ENCODE measurements around the gene CD151.

The CD151 gene

DNA sequence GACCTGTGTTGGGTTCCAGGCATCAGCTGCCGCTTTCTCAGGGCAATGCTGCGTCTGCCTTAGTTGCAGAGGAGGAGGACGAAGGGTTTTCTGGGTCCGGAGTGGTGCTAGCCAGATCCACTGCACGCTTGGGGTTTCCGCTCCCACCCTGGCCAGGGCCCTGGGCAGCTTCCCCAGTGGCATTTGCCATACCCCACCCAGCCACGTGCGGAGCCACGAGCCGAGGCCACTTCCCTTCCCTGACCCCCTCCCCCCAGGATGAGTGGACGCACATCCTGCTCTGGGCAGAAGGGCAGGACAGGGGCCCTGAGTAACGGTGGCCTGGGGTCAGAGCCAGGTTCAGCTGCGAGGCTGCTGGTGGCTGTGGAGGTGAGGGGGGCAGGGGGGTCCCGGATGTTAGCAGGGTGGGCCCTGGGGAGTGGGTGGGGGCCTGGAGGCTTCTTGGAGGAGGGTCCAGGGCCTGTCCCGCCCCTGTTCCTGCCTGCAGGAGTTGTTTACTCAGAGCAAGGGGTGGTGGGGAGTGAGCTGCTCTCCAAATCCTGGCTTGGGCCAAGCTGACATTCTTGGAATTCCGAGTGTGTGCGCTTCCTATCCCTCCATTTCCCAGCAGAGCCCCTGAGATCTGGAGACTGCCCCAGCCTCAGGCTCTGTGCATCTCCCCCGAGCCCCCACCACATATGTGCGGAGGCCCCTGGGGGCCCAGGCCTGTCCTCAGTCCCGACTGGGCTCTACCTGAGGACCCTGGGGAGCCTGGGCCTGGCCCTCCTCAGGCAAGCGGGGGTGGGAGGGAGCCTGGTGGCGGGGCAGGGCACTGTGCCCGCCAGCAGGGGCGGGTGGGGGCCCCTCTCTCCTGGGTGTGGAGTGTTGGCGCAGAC lies 11.3 kb downstream of the CD151 start:
- DNase-seq = no peak

DNA sequence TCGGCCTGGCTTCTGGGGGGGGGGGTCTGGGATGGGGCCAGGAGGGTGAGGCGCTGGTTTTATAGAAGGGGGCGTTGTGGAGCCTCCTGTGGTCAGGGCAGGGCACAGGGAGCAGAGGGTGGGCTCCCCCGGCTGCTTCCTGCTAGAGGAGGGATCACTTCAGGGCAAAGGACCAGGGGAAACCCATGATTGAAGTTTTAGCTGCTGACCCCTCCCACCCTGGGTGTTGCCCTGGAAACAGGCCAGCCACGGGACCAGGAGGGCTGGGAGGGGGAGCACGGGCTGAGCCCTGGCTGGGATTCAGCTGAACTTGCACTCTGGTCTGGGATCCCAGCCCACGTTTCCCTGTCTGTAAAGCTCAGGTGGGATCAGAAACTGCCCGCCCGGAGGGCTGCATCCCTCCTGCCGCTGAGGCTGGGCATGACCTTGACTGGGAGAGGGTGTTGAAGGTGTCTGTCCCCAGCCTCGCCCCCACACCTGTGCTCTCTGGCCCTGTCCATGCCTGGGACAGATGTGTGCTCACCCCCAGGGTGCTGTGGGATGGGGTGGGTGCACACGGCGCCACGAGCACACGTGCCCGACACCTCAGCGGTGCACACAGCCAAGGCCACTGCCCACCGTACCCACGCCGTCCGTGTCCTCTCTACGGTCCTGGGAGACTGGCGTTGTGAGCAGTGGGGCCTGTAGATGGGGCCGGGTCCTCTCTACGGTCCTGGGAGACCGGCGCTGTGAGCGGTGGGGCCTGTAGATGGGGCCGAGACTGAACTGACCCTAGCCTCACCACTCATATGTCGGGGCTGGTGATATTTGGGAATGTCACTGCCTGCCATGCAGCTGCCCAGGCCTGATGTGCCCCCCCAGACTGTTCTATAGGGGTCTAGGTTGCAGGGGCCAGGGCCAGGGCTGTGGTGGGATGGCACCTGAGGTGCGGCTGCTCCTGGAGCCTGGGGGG lies 12.2 kb downstream of the CD151 start:
- no peak for DNase-seq

DNA sequence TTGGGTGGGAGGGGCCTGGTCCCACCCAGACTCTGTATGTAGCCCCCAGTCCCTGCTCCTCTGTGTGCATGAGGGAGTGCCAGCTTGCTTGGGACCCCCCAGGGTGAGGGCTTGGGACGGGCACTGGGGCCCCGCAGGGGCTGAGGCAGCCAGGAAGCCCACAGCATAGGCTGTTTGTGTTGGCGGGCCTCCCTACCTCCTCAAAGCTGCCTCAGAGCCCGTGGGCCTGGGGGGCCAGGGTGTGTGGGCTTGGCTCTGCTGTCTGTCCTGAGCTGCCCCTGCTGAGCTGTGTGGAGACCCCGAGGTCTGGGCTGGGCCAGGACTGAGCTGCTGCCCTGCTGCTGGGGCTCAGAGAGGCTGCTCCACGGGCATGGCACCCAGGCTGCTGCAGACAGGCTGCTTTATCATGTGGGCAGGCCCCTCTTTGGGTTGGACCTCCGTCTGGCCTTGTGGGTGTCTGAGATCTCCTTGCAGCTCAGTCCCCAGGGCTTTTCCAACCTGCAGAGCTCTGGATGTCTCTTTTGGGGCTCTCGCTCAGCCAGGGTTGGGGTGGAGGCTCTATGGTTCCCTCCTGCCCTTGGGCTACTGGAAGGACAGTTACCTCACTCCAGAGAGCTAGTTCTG lies 13.2 kb downstream of the CD151 start:
- DNase-seq = no peak

DNA sequence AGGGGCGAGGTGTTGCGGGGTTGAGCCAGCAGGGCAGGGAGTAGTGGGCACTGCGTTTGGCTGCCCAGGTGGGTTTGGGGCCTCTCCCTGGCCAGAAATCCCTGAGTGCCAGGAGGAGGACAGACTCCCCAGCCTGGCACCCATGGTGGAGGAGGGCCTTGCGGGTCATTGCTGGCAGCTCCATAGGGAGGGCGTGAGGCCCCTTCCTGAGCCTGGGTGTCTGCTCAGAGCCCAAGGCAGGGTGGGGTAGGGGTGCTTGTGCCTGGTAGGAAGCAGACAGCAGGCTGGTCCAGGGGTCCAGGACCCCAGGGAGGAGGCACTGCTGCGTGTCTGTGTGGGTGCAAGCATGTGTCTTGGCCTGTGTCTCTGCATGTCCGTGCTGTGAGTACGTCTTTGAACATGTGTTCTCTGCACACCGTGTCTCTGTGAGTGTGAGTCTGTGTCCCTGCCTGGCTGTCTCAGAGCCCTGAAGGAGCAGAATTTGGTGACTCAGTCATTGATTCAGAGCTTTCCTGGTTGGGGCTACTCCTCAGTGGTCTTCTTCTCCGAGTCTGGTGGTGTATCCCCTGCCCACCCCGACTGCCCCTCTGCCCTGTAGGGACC lies 13.8 kb downstream of the CD151 start:
- no peak for DNase-seq

DNA sequence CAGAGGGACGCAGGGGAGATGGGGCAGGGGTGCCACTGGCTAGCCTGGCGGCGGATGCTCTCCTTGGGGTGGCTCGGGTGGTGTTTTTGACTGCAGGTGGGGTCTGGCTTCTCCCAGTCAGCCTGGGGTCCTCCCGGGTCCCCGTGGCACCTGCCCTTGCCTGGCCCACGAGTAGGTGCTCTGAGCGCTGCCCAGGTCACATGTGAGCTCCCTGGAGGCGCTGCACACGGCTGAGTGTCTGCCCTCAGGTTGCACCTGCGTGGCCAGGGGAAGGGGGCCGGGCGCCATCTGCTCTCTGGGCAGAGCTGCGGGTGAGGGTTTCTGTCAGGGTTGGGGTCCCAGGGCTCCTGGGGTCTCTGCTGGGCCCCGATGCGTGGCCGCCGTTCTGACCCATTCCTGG lies 15.1 kb downstream of the CD151 start:
- DNase-seq = no peak

DNA sequence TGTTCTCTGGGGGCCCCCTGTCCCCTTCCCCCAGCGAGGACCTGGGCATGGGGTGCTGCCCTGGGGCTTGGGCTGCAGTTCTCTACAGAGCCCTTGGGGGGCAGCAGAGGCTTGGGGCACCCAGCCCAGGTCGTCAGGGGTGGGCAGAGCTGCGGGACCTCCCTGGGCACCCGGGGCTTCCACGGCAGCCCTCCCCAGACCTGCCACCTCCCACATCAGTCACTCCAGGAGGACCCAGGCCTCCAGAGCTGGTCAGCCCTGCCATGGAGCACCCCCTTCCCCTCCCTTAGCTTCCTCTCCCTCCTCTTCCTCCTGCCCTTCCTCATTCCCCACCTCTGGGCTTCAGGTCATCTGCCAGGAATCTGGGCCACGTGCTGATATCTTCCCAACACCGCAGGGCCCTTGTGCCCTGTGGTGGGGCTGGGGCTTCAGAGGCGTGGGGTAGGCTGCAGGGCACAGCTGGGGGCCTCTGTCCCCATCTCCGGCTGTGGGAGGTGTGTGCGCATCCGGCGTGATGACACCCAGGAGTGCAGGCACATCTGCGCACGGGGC lies 15.7 kb downstream of the CD151 start:
- peak; percentile 78 to 82 for DNase-seq

DNA sequence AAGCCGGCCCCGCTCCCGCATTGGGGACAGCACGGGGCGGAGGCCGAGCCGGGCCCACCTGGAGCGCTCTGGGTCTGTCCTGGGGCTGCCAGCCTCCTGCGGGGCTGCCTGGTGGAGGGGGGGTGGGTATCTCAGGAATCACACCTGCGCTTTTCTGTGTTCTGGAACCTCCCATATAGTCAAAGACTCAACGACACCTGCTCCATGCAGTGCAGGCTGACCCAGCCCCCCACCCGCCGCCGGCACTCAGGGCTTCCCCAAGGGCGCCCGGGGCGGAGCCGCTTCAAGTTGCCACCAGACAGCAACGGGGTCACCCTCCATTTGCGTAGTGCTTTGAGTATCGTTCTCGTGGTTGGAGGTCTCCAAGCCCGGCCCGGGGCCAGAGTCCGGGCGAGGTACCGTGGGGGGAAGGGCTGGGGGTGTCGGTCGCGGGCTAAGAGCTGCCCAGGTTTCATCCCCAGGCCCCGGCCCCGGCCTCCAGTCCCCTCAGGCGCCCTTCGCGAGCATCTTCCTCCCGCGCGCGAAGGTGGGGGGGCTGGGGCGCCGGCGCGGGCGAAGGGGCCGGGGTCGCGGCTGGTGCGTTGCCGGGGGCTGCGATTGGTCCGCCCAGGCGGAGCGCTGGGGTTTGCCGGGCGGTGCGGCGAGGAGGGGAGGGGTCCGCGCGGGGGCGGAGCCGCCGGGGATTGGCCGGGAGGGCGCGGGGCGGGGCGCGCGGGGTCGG lies 16.5 kb downstream of the CD151 start:
- DNase-seq = peak in 1 of 2 experiments; percentile 62

DNA sequence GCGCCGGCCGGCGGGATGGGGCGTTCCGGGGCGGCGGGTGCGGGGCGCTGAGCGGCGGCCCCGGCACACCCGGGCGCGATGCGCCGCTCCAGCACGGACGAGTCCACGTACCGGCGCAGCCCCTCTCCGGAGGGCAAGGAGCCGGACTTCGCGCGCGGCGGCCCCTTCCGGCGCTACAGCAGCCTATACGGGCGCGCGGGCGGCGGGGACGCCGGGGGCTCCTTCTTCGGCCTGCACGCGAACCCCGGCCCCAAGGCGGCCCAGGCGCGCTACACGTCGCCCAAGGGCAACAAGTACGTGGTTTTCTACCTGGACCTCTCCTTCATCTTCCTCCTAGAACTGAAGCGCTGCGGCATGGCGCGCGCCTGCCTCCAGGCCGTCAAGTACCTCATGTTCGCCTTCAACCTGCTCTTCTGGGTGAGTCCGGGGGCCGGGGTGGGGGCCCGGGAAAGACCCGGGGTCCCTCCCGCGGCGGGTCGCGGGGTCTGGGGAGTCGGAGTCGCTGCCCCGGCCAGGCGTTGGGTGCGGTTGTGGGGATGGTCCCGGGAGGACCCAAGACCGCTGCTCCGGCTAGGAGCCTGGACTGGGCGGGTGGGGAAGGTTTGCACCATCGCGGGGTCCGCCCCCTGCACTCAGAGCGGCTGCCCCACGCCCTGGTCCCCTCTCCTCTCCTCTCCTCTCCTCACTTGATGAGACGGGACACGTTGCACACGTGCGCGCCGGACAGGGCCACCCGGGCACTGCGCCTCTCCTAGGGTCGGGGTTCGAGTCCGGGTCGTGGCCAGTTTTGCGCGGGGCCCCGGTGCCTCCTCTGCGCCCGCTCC lies 17.4 kb downstream of the CD151 start:
- DNase-seq = no peak

DNA sequence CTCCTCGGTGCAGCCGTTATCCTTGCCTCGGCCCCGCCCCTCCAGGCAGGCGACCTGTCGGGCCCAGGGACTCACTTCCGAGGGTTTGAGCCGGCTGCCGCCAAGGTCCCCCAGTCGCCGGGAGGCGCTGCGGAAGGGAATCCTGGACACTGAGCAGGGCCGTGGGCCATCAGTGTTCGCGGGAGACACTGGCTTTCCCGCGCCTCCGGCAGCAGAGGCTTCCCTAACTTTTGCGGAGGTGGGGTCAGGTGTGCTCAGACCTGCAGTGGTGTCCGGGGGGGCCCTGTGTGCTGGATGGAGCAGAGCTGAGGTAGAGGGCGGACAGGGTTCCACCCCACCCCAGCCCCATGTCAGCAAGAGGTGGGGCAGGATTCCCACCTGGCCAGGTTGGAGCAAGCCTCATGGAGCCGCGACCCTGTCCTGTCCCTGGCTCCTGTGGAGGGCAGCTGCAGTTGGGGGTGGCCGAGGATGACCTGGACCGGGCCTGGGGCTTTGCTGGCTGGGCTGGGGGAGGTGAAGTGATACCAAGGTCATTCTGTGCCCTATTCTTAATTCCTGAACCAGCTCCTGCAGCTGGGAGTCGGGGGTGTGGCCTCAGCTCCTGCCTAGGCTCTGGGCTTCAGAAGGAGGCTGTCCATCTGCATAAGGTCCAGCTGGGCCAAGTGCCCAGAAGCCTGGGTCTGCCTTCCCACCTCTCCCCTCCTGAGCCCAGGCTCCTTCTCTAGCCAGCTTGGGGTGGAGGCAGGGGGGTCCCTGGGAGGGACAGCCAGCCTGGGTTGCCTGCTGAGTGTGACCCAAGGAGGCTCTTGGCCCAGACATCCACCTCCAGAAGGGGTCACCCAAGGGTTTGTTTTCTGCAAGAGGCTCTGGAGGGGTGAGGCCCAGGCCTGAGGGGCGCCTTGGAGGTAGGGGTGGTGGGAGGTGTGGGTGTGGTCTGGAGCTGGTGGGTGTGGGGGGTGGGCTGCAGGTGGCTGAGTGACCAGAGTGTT lies 18.3 kb downstream of the CD151 start:
- DNase-seq = no peak

DNA sequence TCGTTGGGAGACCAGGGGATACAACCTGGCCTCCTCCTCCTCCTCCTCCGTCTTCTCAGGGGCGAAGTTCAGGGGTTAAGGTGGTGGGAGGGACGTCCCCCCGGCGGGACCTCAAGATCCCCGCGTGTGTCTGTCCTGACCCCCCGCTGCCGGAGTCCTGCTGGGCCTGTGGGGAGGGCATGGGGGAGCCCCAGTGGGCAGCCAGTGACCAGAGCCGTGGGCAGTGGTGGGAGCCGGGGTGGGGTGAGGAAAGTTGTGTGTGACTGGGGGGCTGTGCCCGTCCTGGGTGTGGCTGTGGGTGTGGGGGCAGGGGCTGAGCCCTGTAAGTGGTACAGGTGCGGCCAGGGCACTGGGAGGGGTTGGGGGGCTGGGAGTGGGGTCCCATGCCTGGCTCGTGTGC lies 20.0 kb downstream of the CD151 start:
- DNase-seq = no peak

DNA sequence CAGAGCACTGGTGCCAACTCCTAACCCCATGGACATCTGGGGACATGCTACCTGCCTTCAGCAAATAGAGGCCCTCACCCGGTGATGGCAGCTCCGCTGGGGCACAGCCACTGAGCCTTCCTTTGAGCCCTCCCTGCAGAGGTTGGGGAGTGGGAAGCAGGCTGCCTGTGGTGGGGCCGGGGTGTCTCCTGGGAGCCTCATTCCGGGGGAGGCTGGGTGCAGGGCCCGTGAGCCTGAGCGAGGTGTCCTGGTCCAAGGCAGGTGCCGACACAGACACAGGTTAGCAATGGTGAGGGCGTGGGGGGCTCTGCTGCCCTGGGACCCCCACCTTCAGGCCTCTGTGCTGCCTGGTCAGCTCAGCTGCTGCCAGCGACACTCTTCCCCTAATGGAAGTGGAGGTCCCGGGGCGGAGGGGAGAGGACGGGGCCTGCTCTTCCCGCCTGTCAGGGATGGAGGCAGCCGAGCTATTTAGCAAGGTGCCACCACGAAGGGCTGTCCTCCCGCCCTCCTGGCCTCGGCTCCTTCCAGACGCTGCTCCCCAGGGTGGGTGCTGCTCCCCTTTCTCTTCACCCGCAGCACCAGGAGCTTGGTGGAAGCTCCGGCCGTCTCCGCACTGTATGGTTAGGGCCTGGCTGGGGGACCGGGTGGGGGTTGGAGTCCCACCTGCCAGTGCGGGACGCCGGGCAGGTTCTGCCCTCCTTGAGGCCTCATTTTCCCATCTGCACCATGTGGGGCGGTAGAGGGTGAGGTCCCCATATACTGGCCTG lies 21.1 kb downstream of the CD151 start:
- DNase-seq = no peak

DNA sequence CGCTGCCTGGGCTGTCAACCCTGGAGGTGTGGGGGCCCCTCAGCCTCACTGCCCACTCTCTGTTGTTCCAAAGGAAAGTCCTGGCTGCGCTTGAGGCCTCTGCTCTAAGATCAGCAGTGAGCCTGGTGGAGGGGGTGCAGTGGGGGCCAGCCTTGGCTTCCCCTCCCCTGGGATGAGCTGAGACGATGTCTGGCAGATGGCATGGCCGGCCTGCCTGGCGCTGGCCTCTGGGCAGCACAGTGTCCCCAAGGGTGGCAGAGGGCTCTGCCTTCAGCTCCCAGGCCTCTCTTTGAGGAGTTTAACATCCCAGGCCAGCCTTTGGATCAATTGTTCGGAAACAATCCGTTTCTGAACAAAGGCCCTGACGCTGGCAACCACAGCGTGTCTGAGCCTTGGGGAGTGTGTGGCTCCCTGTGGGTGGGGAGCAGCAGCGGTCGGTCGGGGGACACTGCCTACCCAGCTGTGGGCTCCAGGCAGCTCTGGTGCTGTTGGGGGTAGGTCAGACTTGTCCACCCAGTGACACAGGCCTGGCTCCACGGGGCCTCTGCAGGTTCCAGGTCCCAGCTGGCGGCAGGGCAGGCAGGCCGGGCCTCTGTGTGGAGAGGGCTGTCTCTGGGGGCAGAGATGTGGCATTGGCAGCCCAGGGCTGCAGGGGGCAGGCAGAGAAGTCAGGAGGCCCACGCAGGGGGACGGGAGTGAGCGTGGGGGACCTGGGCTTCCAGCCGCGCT lies 22.0 kb downstream of the CD151 start:
- no peak for DNase-seq

DNA sequence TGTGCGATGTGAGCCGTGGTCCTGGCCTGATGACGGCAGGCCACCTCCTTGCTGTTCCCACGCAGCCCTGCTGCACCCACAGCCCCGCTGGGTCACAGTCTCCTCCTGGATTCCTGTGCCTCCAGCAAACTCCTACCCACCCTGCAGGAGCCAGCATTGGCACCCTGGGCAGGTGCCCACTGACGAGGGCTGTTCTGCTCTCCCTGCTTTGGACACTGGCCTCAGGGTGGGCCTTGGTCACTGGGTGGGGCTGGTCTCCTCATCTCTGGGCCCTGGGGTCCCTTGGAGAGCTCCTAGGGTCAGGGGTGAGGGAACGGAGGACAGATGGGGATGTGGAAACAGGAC lies 22.6 kb downstream of the CD151 start:
- DNase-seq = no peak

DNA sequence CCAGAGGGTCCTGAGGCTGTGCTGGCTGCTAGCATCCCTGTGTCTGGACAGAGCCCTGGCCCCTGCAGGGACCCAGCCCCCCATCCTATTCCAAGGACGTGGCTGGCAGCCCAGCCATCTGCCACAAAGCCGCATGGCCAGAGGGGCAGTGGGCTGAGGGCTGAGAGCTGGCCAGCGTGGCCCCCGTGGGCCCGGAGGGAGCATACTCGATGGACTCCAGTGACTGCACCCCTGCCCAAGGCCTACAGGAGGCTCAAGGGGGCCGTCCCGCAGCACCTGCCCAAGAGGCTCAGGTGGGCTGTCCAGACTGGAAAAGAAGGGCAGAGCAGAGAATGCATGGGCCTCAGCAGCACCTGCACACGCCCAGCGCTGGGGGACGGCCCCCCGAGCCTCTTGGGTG lies 23.0 kb downstream of the CD151 start:
- DNase-seq = no peak

DNA sequence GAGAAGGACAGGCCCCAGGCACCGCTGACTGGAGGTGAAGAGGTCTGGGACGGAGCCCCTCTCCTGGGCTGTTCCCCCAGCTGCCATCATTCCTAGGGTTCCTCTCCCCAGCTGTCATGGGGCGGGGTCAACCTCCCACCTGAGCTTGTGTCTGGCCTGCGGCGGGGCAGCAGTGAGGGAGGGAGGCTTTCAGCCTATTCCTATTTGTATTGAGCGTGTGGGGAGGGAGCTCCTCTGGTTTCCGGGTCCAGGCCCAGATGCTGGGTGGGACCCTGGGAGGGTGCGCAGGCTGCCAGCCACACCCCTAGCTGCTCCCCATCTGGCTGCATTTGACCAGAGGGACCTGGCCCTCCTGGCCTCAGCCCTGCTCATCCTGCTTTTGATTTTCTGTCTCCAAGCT lies 23.6 kb downstream of the CD151 start:
- DNase-seq = no peak

DNA sequence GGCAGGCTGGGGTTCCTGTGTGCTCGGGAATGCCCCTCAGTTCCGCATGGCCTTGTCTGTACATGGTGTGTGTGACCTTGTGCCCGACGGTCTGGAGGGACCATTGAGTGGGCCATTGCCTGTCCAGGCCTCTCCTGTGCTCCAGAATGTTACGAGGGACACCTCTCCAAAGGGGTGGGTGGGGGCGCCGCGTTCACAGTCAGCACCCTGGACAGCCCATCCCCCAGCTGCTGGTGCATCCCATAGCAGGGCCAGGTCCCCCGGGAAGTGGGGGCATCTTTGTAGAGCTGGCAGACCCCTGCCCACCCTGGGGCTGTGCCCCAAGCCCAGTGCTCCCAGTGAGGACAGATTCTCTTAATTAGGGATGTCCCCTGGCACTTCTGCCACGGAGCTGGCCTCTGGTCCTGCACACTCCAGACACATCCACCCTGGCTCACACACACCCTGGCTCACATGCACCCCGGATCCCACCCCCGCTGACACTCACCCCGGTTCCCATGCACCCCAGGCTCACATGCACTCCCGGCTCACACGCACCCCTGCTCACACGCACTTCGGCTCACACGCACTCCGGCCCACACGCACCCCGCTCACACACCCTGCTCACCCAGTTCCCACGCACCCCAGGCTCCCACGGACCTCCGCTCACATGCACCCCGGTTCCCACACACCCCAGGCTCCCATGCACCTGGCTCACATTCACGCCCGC lies 25.5 kb downstream of the CD151 start:
- DNase-seq = no peak

DNA sequence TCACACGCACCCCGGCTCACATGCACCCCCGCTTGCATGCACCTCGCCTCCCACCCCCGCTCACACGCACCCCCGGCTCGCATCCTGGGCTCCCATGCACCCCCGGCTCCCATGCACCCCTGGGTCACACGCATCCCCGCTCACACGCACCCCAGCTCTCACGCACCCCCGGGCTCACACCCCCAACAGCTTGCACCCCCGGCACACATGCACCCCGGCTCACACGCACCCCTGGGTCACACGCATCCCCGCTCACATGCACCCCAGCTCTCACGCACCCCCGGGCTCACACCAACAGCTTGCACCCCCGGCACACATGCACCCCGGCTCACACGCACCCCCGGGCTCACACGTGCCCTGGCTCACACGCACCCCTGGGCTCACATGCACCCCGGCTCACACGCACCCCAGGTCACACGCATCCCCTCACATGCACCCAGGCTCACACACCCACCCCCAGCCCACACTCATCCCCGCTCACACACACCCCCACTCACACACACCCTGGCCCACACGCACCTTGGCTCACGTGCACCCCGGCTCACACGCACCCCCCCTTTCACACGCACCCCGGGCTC lies 26.1 kb downstream of the CD151 start:
- no peak for DNase-seq
